Esophagus muscularis mucosa (tissue), 4 donors: ENCODE measurements around the gene ABTB1. TPM values are rescaled to one million over a fixed set of nuclear protein-coding genes. Genes with fewer than 3 reads are reported as not detected.

ENCODE experiments used
- DNase-seq: peaks from one replicate; pipeline ENCODE4 v3.0.0-alpha.2; 2017; ENCODE audit errors: extremely low spot score
- H3K27ac ChIP-seq, 4 donors: fragments of 200-600 bp; sonication (generic); replicated peaks in 1 of 4; 1 replicate in 3 of 4; 2 replicates in 1 of 4; pipeline ENCODE4 v1.5.1; 2016 to 2019; ENCODE audit warnings: mild to moderate bottlenecking in 1 of 4
- H3K27me3 ChIP-seq, 4 donors: fragments of 200-600 bp; sonication (generic); one replicate each; pipeline versions ENCODE4 v1.5.1 to v1.6.0; 2016 to 2019
- H3K36me3 ChIP-seq, 4 donors: fragments of 200-600 bp; sonication (generic); one replicate each; pipeline ENCODE4 v1.5.1; 2016 to 2019
- H3K4me1 ChIP-seq, 4 donors: fragments of 200-600 bp; sonication (generic); one replicate each; pipeline ENCODE4 v1.5.1; 2016 to 2019
- H3K4me3 ChIP-seq, 4 donors: fragments of 200-600 bp; sonication (generic); 1 replicate in 2 of 4; 2 replicates in 2 of 4; pipeline ENCODE4 v1.5.1; 2016 to 2019; ENCODE audit warnings: mild to moderate bottlenecking in 4 of 4, moderate library complexity in 1 of 4
- H3K9me3 ChIP-seq, 4 donors: fragments of 200-600 bp; sonication (generic); 1 replicate in 3 of 4; 2 replicates in 1 of 4; pipeline ENCODE4 v1.5.1; 2016 to 2019
- CTCF ChIP-seq, 3 experiments: fragments of 200-600 bp in 2 of 3; fragments of 450-650 bp in 1 of 3; sonication (generic) in 2 of 3; IDR thresholded peaks; one replicate each; pipeline ENCODE4 v1.5.1; 2017 to 2019; ENCODE audit warnings: antibody characterized with exemption in 3 of 3, mild to moderate bottlenecking in 2 of 3, moderate library complexity in 1 of 3
- EP300 ChIP-seq: sonication (generic); formaldehyde crosslinking; IDR thresholded peaks from one replicate; pipeline ENCODE4 v1.6.1; 2017; ENCODE audit warnings: antibody characterized with exemption
- POLR2A ChIP-seq: fragments of 450-650 bp; IDR thresholded peaks from one replicate; pipeline ENCODE4 v1.6.1; 2017; ENCODE audit warnings: antibody characterized with exemption, moderate library complexity, mild to moderate bottlenecking, low read depth
- POLR2AphosphoS5 ChIP-seq, 2 donors: sonication (generic); formaldehyde crosslinking; IDR thresholded peaks; one replicate each; pipeline ENCODE4 v1.6.1; 2017; ENCODE audit warnings: antibody characterized with exemption in 2 of 2
- WGBS: methylation state at CpG from one replicate; pipeline ENCODE4 v1.1.5; 2018; 5-methylcytosine and 5-hydroxymethylcytosine counted together
- intact Hi-C: fragments of 100-400 bp; cut with DNase I; formaldehyde crosslinking; loops from one replicate; pipeline ENCODE4 v1.15.1; 2023
- total RNA-seq, 4 donors: library from RNA; depleted of rRNA; stranded (reverse); fragments of >200 nt; gene quantifications; one replicate each; pipeline versions ENCODE4 v1.1.0 to v1.2.1, GENCODE V29; 2016

Gene ABTB1
- total RNA-seq, 4 donors from 2014 or later: 21.7 to 44.4 (median 40.6) TPM

GRCh38 chr3:127655641-127656040, 17.1 kb upstream of the ABTB1 start:
- intact Hi-C loops: no loop called here
- no peak for DNase-seq
- Histone ChIP-seq H3K27ac (peak overlapping the region; percentile 24 to 40 (median 38)), H3K27me3 (no peaks in the 10 kb centered on the region), H3K36me3 (no peaks in the 10 kb centered on the region), H3K9me3 (no peaks in the 10 kb centered on the region), H3K4me1 (peaks cover 4 to 14% (median 12%) of the 10 kb centered on the region in 4 donors), H3K4me3 (no peak overlapping the region)
- WGBS: 33% methylated on average over 3 of the region's 3 CpGs
- TF ChIP-seq CTCF (IDR thresholded peaks at IDR 0.05): no peak
- TF ChIP-seq EP300: no peak
- TF ChIP-seq POLR2AphosphoS5 (IDR thresholded peaks at IDR 0.05): peak in 1 of 2 donors; percentile 17
- no peak for TF ChIP-seq POLR2A

- WGBS: 90% methylated on average over 8 of the region's 8 CpGs
- TF ChIP-seq EP300 (no peak), POLR2AphosphoS5 (IDR thresholded peaks at IDR 0.05) (no peak), CTCF (IDR thresholded peaks at IDR 0.05) (no peak), POLR2A (no peak)
- intact Hi-C loops: no loop called here
These were observed 15.8 kb upstream of the ABTB1 start for GRCh38 chr3:127656906-127657305.

GRCh38 chr3:127658234-127658633, 14.5 kb upstream of the ABTB1 start:
- H3K9me3 ChIP-seq: no peaks in the 10 kb centered on the region
- WGBS: 73% methylated on average over 1 of the region's 1 CpG
- intact Hi-C loops: no loop called here

More at GRCh38 chr3:127656906-127657305, 15.8 kb upstream of the ABTB1 start:
- no peak overlapping the region for H3K27ac ChIP-seq
- no peak overlapping the region for H3K4me3 ChIP-seq
- peaks cover 4 to 14% (median 12%) of the 10 kb centered on the region in 4 donors for H3K4me1 ChIP-seq
- no peaks in the 10 kb centered on the region for H3K9me3 ChIP-seq
- H3K36me3 ChIP-seq: no peaks in the 10 kb centered on the region
- no peak for DNase-seq
- no peaks in the 10 kb centered on the region for H3K27me3 ChIP-seq

GRCh38 chr3:127660621-127661251, 12.0 kb upstream of the ABTB1 start:
- H3K9me3 ChIP-seq: no peaks in the 10 kb centered on the region
- H3K27ac ChIP-seq: no peak overlapping the region
- intact Hi-C loops: no loop called here
- 100% methylated on average over 2 of the region's 10 CpGs for WGBS
- TF ChIP-seq POLR2A (no peak), EP300 (no peak), CTCF (IDR thresholded peaks at IDR 0.05) (no peak), POLR2AphosphoS5 (IDR thresholded peaks at IDR 0.05) (no peak)
- no peaks in the 10 kb centered on the region for H3K27me3 ChIP-seq
- DNase-seq: no peak
- H3K4me1 ChIP-seq: peaks cover 0 to 3% (median 2%) of the 10 kb centered on the region in 4 donors
- H3K36me3 ChIP-seq: no peaks in the 10 kb centered on the region
- no peak overlapping the region for H3K4me3 ChIP-seq

More at GRCh38 chr3:127658234-127658633, 14.5 kb upstream of the ABTB1 start:
- Histone ChIP-seq H3K36me3 (no peaks in the 10 kb centered on the region), H3K4me3 (no peak overlapping the region), H3K27ac (no peak overlapping the region), H3K27me3 (no peaks in the 10 kb centered on the region), H3K4me1 (peaks cover 0 to 8% (median 7%) of the 10 kb centered on the region in 4 donors)
- TF ChIP-seq CTCF (IDR thresholded peaks at IDR 0.05): no peak
- DNase-seq: no peak

GRCh38 chr3:127661600-127661999, 11.2 kb upstream of the ABTB1 start:
- H3K27ac ChIP-seq: no peak overlapping the region
- H3K9me3 ChIP-seq: no peaks in the 10 kb centered on the region
- WGBS: 95% methylated on average over 5 of the region's 5 CpGs
- intact Hi-C loops: no loop called here
- no peaks in the 10 kb centered on the region for H3K4me1 ChIP-seq
- TF ChIP-seq POLR2AphosphoS5 (IDR thresholded peaks at IDR 0.05) (no peak), EP300 (no peak), POLR2A (no peak), CTCF (IDR thresholded peaks at IDR 0.05) (no peak)
- H3K4me3 ChIP-seq: no peak overlapping the region
- DNase-seq: no peak
- no peaks in the 10 kb centered on the region for H3K27me3 ChIP-seq
- H3K36me3 ChIP-seq: no peaks in the 10 kb centered on the region
